HG02610 (cell line): Measurements from ENCODE around the gene PC.

Experiments used
- ATAC-seq: cut with Tn5 transposase; IDR thresholded peaks from one replicate; pipeline ENCODE4 v1.9.1; 2021; ENCODE audit warnings: mild to moderate bottlenecking, moderate library complexity; ENCODE audit not compliant: unreplicated experiment

Gene PC

DNA sequence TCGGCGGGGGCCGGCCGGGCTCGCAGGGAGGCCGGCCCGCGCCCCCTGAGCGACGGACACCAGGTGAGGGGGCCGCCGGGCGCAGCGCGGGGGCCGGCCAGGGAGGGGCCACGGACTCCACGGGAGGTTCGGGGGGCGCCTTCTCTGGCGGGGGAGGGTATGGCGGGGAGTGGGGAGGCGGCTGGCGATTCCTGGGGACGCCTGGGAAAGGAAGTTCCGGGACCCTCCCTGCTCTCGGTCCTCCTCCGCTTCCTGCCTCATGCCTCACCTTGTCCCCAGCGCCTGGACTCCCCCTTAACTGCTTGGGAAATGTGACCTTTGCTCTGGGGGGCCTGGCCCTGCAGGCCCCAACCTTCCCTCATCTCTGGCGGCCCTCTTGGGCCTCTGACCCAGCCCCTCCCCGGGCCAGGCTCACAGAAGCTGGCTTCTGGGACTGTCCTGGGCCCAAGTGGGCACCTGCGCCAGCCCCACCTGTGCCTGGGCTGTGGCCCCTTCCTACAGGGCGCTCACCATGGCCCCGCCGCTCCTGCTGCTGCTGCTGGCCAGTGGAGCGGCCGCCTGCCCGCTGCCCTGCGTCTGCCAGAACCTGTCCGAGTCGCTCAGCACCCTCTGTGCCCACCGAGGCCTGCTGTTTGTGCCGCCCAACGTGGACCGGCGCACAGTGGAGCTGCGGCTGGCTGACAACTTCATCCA, 100.8 kb downstream of the PC start:
- ATAC-seq = no peak

DNA sequence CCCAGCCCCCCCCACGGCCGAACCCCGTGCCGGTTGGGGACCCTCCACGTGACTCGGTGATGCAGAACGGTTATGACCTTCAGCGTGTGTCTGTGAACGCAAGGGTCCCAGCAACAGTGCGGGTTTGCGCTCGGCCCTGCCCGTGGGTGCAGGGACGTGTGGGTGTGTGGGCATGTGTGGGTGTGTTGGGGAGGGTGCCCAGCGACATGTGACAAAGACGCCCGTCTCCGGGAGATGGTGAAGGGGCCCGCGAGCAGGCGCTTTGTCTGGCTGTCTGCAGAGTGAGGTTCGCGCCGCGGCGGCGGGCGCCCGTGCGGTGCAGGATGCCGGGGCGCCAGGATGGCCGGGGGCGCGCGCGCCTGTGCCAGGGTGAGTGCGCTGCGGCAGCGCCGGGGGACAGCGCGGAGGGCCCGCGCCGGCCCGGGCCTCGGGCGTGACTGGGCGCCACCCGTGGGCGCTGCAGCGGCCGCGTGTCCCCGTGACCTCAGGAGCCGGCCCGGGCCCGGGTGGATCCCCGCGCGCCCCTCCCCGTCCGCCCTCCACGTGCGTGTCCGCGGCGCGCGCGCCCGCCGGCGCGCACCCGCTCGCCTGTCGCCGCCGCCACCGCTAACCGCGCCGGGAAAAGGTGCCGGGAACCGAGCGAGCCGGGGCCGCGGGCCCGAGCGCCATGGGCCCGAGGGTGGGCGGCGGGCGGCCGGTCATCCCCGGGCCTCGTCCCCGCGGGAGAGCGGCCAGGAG, 101.5 kb downstream of the PC start, which contains the start of gene LRFN4:
TSS of gene LRFN4 (plus strand) at position 569 of the 738 bp plus-strand sequence. CDS start 681 bp downstream, outside the sequence.
- peak; percentile 26 for ATAC-seq

DNA sequence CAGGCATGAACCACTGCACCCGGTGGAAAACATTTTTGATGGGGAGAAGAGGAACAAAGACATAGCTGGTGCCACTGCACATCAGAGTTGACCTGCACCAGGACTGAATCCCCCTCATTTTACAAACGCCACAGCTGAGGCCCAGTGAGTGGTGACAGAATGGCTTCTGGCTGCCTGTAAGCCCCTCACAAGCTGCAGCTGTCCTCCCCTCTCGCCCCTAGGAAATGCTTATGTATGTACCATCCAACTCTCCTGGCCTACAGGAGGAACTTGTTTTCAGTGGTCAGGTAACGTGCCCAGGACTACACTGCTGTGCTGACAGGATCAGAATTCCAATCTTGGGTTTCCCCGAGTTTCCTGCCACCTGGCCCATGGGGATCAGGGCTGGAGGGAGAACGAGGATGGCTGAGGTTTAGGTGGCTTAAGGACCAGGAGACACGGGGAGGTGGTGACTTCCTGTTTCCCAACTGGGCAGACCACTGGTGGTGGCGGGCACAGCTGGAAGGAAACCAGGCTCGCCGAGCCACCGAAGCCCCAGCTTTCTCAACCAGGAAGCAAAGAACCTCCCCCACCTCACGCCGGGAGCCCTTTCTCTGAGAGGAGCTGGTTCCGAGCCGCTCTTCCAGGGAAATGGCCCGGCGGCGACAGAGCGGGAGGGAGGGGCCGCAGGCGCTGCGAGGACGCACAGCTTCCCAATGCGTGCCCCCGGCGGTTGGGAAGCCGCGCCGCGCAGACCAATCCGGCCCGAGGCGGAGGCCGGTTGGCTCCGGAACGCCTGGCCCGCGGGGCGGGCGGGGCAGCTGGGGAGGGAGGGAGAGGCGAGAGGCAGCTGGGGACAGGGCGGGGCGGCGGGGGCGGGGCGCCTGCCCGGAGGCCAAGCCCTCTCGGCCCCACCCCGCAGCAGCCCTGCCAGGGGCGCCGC, 102.3 kb downstream of the PC start:
- peak; percentile 62 for ATAC-seq

DNA sequence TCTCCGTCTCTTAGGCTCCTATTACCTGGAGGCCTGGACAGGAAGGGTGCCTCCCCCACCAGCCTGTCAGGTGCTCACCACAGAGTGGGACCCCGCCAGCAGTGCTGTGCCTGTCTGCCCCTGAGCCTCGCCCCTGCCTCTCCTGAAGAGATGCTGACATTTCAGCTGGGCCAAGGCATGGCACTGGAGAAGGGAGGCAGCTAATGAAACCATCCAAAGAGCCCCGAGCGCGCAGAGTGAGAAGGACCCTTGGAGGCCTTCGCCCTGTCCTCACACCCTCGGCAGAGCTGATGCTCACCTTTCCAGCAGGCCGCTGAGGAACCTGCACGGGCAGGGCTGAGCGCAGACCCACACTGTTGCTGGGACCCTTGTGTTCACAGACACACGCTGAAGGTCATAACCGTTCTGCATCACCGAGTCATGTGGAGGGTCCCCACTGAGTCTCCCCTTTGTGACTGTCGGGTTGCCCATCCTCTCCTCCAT, 103.4 kb downstream of the PC start:
- ATAC-seq = no peak

DNA sequence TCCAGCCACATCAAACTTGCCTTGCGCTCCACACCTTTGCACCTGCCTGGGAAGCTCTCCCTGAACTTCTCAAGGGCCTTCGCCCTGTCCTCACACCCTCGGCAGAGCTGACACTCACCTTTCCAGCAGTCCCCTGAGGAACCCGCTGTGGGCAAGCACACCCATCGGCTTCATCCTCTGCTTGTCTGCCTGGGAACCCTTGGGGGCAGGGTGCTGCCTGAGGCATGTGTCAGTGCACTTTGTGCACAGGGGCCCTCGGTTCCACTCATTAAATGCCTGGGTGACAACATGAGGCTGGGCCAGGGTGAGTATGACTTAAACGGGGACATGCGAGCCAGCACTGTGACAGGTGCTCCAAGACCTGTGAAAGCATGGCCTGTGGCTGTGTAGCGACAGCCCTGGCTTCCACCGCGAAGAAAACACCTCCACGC, 103.9 kb downstream of the PC start:
- ATAC-seq = no peak

DNA sequence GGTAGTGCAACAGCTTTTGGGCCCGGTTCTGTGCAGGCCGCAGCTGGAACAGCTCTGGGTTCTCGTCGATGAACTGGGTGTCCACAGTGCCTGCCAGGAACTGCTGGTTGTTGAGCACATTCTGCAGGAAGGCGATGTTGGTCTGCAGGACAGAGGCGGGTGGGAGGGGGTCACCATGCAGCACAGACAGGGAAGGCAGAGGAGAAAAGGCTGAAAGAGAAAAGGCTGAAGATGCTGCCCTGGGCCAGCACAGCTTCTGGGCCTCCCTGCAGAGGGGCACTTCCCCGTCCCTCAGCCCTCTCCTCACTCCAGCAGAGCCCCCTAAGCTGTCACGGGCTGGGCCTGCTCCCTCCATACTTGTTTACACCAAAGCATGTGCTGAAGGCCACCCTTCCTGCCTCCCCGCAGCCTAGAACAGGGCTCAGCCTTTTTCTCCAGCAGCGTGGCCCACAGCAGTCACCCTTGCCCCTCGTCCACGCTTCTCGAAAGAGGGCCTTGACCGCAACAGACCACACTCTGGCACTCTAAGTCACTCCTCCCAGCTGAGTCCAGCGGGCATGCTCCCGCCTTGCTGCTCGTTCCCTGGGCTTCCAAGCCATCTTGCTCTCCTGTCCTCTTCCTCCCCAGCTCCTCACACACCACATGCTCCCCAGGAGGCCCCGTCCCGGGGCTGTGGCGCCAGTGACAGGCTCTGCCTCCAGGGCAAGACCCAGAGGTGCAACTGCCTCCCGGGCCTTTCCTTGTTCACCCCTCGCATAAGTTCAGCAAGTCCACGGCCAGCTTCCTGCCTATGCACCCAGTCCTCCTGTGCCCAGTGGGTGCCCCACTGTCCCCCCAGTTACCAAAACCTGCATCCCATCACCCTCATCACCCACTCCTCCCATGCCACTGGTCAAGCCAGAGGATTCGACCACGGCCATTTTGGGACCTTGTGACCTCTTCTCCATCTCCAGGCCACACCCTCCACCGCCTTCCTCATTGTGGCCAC, 104.6 kb downstream of the PC start:
- ATAC-seq = no peak

DNA sequence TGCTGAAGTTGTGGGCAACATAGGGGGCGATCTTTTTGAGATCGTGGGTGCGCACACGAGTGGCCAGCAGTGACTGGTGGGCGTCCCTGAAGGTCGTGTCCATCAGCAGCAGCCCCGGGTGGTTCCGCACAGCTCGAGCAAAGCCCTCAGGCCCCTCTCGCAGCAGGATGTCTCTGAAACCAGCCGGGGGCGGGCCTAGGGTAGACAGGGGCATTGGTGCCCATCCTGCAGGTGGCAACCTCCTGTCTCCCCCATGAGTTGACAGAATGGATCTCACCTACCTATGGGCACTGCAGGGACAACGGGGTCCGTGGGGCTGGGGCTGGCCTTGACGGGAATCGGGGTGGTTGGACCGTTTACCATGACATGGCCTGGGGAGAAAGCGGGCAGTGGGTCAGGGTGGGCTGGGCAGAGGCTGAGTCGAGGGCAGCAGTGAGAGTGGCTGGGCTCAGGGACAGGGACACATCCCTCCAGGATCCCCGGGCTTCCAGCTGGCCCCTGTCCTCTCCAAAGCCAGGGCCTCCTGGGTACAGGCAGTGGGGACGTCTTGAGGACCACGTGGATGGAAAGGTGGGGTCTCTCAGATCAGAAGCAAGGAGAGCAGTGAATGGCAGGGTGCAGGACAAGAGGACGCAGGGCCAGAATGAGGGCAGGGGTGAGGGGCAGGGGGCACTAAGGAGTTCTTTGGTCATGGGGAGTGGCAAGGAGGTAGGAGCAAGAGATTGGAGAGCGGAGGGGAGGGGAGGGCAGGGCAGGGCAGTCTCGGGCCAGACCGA, 105.5 kb downstream of the PC start:
- no peak for ATAC-seq

DNA sequence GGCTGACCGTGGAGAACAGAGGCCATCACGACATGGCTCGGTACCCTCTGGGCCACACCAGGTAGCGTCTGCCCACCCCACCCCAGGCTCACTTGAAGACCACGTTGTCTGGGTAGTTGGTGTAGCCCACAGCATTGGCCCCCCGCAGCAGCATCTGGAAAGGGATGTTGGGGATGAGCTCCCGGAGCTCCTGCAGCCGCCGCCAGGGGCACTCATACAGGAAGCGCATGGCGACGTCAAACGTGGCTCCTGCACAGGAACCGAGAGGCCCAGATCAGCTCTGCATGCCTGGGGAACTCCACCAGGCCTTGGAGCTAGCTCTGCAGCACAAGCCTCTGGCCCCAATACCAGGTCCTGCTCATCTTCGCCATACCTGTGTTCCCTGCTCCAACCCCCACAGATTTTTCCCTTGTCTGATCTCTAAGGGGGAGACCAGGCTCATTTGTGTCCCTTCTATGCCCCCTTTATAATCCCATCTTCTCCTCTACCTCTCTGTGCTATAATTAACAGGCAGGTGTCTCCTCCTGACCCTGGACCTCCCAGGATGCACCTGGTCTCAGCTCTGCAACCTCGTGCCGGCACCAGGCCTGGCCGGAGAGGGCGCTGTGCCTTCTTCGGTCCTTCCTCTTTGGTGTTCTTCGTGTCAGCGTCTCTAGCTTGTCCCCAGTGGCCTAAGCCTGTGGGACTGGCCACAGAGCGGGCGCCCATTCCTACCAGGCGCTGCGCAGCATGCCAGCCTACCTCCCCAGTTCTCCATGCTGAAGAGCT, 106.3 kb downstream of the PC start:
- ATAC-seq = no peak

DNA sequence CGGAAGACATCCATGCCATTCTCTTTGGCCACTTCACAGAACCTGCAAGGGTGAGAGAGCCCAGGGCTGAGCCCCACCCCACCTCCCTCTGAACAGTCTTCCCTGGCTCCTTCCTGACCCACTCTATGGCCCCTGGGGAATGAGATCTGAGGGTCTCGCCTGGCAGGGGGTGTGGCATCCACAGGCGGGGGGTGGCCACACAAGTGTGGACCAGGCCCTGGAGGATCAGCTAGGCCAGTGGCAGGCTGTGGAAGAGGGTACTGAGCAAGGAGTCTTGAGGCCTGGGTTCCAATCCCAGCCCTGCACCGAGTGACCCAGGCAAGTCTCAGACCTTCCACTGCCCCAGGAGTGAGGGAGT, 107.0 kb downstream of the PC start:
- no peak for ATAC-seq

DNA sequence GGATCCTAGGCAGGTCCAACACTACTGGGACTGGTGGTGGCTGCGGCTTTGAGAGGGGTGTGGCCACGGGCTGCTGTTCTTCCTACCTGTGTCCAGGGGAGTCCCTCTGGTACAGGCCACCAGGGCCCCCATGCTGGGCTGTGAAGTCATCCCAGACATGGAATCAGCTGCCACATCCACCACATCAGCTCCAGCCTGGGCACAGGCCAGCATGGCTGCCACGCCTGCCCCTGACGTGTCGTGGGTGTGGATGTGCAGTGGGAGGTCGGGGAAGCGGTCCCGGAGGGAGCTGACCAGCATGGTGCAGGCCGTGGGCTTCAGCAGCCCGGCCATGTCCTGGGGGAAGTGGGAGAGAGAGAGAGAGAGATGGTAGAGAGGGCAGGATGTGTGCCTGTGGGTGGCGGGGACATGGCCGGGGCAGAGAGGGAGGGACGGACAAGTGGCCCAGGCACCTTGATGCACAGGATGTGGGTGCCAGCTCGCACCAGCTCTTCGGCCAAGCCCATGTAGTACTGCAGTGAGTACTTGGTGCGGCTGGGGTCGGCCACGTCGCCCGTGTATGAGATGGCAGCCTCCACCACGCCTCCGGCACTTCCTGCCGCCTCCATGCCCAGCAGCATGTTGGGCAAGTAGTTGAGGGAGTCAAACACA, 107.5 kb downstream of the PC start:
- no peak for ATAC-seq

DNA sequence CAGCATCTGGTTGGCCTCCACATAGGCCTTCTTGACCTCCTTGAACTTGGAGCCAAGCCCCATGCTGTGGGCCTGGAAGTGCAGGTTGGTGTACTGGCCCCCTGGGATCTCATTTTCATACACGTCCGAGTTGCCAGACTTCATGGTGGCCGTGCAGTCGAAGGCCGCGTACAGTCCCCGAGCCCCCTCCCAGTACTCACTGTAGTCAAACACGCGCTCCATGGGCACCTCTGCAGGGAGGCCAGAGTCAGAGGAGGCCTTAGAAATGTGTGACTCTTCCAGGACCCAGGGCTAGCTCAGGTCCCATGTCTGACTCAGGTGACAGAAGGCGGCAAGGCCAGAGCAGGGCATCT, 108.0 kb downstream of the PC start:
- no peak for ATAC-seq

DNA sequence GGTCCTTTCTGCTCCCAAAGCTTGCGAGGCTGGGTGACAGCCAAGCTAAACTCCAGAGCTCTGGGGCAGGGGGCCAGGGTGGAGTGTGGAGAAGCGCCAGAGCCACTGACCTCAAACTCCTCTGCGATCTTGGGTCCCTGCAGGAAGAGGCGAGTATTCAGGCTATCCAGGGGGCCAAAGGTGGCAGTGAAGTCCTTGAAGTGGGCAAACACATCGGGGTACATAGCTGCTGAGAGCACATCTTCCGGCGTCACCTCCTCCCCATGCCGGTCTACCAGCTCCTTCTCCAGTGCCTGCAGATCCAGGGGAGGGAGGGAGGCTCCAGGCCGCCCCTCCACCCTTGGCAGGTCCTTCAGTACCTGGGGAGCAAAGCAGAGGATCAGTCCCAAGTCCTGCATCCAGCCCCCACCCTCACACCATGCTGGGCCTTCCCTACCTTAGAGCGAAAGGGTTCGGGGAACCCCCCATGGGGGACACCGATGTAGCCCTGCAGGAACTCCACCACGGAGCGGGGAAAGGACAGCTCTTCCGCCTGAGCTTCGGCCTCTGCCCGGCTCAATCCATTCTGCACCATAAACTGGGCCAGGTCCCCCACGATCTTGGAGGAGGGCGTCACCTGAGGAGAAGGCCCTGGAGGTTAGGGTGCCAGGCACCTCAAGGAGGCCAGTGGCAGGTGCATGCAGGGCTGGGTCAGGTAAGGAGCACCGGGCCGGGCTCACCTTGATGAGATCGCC, 108.5 kb downstream of the PC start:
- no peak for ATAC-seq

DNA sequence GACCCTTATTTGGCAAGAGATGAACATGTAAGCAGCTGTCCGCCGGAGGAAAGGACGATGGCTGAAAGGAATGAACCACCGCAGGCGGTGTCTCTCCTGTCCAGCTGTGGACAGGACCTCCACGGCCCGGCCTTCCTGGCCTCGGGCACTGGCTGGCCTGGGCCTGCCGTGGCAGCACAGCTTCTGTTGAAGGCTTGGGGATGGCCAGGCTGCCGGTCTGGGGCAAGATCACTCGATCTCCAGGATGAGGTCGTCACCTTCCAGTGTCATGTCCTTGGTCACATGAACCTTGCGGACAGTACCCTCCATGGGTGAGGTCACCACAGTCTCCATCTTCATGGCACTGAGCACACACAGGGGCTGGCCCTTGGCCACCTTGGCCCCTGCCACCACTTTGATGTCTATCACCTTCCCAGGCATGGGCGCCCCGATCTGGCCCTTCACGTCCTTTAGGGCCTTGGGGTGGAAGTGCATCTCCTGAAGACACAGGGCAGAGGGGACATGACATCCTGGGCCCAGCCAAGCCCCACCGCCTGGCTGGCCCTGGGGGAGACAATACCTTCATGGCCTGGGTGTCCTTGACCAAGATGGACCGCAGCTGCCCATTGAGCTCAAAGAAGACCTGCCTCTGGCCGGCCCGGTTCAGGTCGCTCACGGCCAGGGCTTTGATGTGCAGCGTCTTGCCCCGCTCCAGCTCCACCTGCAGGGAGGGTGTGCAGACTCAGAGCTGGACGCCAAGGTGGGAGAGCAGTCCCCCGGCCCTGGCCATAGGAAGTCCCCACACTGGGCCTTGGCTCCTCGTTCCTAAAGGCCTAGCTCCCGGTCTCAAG, 109.3 kb downstream of the PC start:
- no peak for ATAC-seq

DNA sequence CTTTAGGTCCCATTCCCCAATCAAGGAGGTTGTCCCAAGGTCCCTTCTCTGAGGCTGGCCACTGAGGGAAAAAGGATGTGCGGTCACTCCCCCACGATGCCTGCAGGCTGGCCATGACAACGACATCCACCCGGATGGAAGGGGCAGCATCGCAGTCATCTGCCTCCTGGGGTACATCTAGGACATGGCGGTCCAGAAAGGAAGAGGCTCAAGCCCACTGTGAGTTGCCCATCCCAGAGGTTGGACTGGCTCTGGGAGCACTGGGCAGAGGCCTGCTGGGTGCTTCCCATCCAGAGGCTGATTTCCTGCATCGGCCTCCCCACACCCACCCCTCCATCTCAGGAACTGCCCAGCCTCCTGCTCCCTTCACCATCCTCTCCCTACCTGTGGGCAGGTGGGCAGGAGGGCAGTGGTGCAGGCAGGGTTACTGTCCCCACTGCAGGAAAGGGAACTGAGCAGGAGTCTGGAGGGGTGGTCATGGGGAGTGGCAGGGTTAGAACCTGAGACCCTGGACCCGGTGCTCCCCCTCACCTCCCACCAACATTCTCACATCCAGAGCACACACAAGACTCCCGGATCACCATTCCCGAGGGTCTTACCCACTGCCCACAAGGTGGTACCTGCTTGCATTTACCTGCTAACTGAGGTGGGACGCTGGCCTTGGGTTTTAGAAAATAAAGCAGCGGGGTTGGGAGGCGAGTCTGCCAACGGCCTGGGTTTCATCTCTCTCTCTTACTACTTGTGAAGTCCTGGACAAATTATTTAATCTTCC, 110.5 kb downstream of the PC start:
- ATAC-seq = no peak

DNA sequence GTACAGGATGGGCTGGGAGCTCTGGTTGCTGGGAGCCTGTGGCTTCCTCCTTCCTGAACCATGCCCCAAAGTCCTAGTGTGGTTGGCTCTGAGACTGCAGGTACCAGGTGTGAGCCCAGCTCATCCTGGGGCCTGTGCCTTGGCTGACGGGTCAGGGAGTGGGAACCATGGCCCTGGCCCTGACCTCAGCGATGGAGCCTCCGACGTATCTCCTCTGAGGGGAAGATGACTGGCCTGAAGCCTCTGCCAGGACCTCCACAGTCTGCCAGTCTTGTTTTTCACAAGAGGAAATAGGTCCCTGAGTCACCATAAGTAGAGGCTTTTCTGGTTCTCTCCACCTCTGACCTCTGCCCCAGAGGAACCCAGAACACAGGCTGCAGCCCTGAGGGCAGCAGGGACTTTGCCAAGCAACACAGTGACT, 111.5 kb downstream of the PC start:
- ATAC-seq = no peak

DNA sequence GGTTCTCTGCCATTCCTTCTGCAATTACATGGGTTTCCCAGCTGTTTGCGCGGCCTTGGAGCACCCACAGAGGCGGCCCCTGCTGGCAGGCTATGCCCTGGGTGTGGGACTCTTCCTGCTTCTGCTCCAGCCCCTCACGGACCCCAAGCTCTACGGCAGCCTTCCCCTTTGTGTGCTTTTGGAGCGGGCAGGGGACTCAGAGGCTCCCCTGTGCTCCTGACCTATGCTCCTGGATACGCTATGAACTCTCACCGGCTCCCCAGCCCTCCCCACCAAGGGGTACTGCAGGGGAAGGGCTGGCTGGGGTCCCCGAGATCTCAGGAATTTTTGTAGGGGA, 112.3 kb downstream of the PC start:
- no peak for ATAC-seq
